Panc1 (cell line): Measurements from ENCODE around the gene GGN. TPM values are rescaled to one million over a fixed set of nuclear protein-coding genes. Genes with fewer than 3 reads are reported as not detected.

Experiments
- ATAC-seq: fragments of 200-7000 bp; cut with Tn5 transposase; 2 replicates; pipeline ENCODE4 v1.9.1; 2020; ENCODE audit warnings: mild to moderate bottlenecking, moderate library complexity
- BruUV-seq: library from RNA; stranded (reverse); fragments of 400-500 nt; replicated peaks from 2 replicates; lab custom pipeline; 2021; lab: Mats Ljungman, UMichigan
- CTCF ChIA-PET: fragments of 300-600 bp; sonication (Branson Sonifier 250); formaldehyde crosslinking; loops from one replicate; lab custom pipeline; 2022; ENCODE audit warnings: antibody characterized with exemption; lab: Charles Lee
- POLR2A ChIA-PET: fragments of 300-600 bp; sonication (Branson Sonifier 250); formaldehyde crosslinking; loops from one replicate; lab custom pipeline; 2022; ENCODE audit warnings: antibody characterized with exemption; lab: Charles Lee
- DNase-seq: peaks from one replicate; pipeline ENCODE4 v3.0.0-alpha.2; 2010; ENCODE audit warnings: low read depth, low spot score
- H3K27ac ChIP-seq: 2 replicates; pipeline ENCODE4 v1.5.1; 2011; ENCODE audit warnings: mild to moderate bottlenecking, low read length, inconsistent platforms
- H3K27me3 ChIP-seq: fragments of 200-500 bp; sonication (Bioruptor generic); 2 replicates; pipeline ENCODE4 v1.6.0; 2014; ENCODE audit warnings: low read length, inconsistent platforms; ENCODE audit not compliant: control insufficient read depth, insufficient read depth
- H3K36me3 ChIP-seq: fragments of 200-500 bp; sonication (Bioruptor generic); 2 replicates; pipeline ENCODE4 v1.5.1; 2014; ENCODE audit warnings: inconsistent platforms, mild to moderate bottlenecking, low read length, moderate library complexity; ENCODE audit not compliant: control insufficient read depth, insufficient read depth
- H3K4me1 ChIP-seq: 2 replicates; pipeline ENCODE4 v1.5.1; 2011; ENCODE audit warnings: inconsistent platforms, mild to moderate bottlenecking, low read length, moderate library complexity; ENCODE audit not compliant: control insufficient read depth, insufficient read depth
- H3K4me3 ChIP-seq, 2 experiments: 2 replicates each; pipeline ENCODE4 v1.5.1; 2011 to 2012; ENCODE audit warnings: low read depth in 2 of 2, low read length in 2 of 2, mild to moderate bottlenecking in 2 of 2, inconsistent platforms in 1 of 2, moderate library complexity in 1 of 2
- H3K9me3 ChIP-seq: fragments of 200-500 bp; sonication (Bioruptor generic); 2 replicates; pipeline ENCODE4 v1.5.1; 2014; ENCODE audit warnings: low read depth, mild to moderate bottlenecking, inconsistent platforms, low read length, moderate library complexity; ENCODE audit not compliant: control insufficient read depth, insufficient read depth
- CTCF ChIP-seq: fragments of 450-650 bp; IDR thresholded peaks from 2 replicates; pipeline ENCODE4 v1.5.1; 2017; ENCODE audit warnings: mild to moderate bottlenecking
- POLR2AphosphoS5 ChIP-seq: IDR thresholded peaks from 2 replicates; pipeline ENCODE4 v1.6.1; 2012; ENCODE audit warnings: mild to moderate bottlenecking, low read depth, low read length, moderate library complexity
- REST ChIP-seq, 2 experiments: IDR thresholded peaks; 2 replicates each; pipeline ENCODE4 v1.6.1; 2011 to 2012; ENCODE audit warnings: low read depth in 2 of 2, control low read depth in 1 of 2, low read length in 1 of 2, mild to moderate bottlenecking in 1 of 2, moderate library complexity in 1 of 2; ENCODE audit not compliant: insufficient read depth in 1 of 2
- SIN3A ChIP-seq: IDR thresholded peaks from 2 replicates; pipeline ENCODE4 v1.6.1; 2012; ENCODE audit warnings: low read depth, mild to moderate bottlenecking, low read length, moderate library complexity, borderline replicate concordance; ENCODE audit not compliant: insufficient read depth
- TCF7L2 ChIP-seq: IDR thresholded peaks from 2 replicates; pipeline ENCODE4 v1.6.1; 2011; ENCODE audit warnings: mild to moderate bottlenecking, low read depth, low read length, inconsistent platforms
- in situ Hi-C: cut with HindIII; loops from 2 replicates; pipeline ENCODE4 v1.10.0; 2016; ENCODE audit warnings: low sequenced_read_pairs, low pct_unique_long_range_greater_than_20kb
- intact Hi-C: fragments of 100-400 bp; cut with micrococcal nuclease; formaldehyde crosslinking; loops from one replicate; pipeline ENCODE4 v1.10.0; 2022; ENCODE audit not compliant: unreplicated experiment
- total RNA-seq: library from RNA; stranded (reverse); gene quantifications from one replicate; pipeline ENCODE4 v1.2.1, GENCODE V29; 2021; ENCODE audit not compliant: unreplicated experiment

Gene GGN
- total RNA-seq, 1 experiment from 2014 or later, result 1.4 TPM

- H3K4me1 ChIP-seq, result 0 out of 2 replicates have a peak, but pooled peaks cover 3% of the 10 kb centered on the region
- no TSS peak for BruUV-seq
- peaks cover 10% of the 10 kb centered on the region for H3K27me3 ChIP-seq
- no peak for TF ChIP-seq REST (IDR thresholded peaks at IDR 0.05; ENCODE audit: insufficient read depth in 1 of 2, low read depth in 2 of 2, low read length in 1 of 2)
- no peak for TF ChIP-seq TCF7L2
- TF ChIP-seq POLR2AphosphoS5, result no peak
- no peak for TF ChIP-seq SIN3A
- TF ChIP-seq CTCF, result no peak
- intact Hi-C loops (no loop called here), in situ Hi-C loops (no loop called here)
- POLR2A ChIA-PET, result no interaction called here
- H3K9me3 ChIP-seq, result no peaks in the 10 kb centered on the region
- no peak for DNase-seq
- H3K36me3 ChIP-seq, result no peaks in the 10 kb centered on the region
- H3K27ac ChIP-seq, result no peak overlapping the region
- no peak for ATAC-seq
- H3K4me3 ChIP-seq, result no peak overlapping the region
- CTCF ChIA-PET, result no interaction called here
Observed at GRCh38 chr19:38358071-38358470, 29.8 kb downstream of the GGN start.

GRCh38 chr19:38355728-38356725, 31.8 kb downstream of the GGN start:
- intact Hi-C loops, result no loop called here
- ChIA-PET POLR2A (interaction anchor here (0.6 kb wide), 1 partner anchor 475 kb away, joined by 8 read pairs; no protein-coding TSS in a partner anchor), CTCF (no interaction called here)
- no TSS peak for BruUV-seq
- Histone ChIP-seq H3K9me3 (no peaks in the 10 kb centered on the region), H3K27ac (no peak overlapping the region), H3K4me1 (0 out of 2 replicates have a peak, but pooled peaks cover 3% of the 10 kb centered on the region), H3K36me3 (no peaks in the 10 kb centered on the region), H3K4me3 (no peak overlapping the region), H3K27me3 (peaks cover 9% of the 10 kb centered on the region)
- no peak for ATAC-seq
- DNase-seq, result no peak
- TF ChIP-seq TCF7L2 (no peak), SIN3A (no peak), CTCF (no peak), POLR2AphosphoS5 (no peak), REST (IDR thresholded peaks at IDR 0.05; ENCODE audit: insufficient read depth in 1 of 2, low read depth in 2 of 2, low read length in 1 of 2) (no peak)
- in situ Hi-C loops, result no loop called here
